K562 (cell line): ENCODE measurements around the gene STX1A.

Source experiments
- CEBPZ ChIP-seq: fragments of 150-350 bp; IDR thresholded peaks from 2 replicates; pipeline ENCODE4 v1.6.1; 2014; ENCODE audit warnings: low read depth, mild to moderate bottlenecking, low read length, borderline replicate concordance
- ETV6 ChIP-seq, 3 experiments: fragments of 150-350 bp in 1 of 3; sonication (generic) in 1 of 3; formaldehyde crosslinking in 1 of 3; IDR thresholded peaks; 2 replicates each; pipeline versions ENCODE4 v1.6.1 to v1.8.0; 2014 to 2022; ENCODE audit warnings: borderline replicate concordance in 2 of 3, low read depth in 2 of 3, antibody characterized with exemption in 1 of 3, low read length in 1 of 3, mild to moderate bottlenecking in 1 of 3, missing genetic modification reagents in 1 of 3
- GTF2A2 ChIP-seq: IDR thresholded peaks from 2 replicates; pipeline ENCODE4 v1.6.1; 2016; ENCODE audit warnings: mild to moderate bottlenecking, missing genetic modification characterization, missing compliant biosample characterization
- MYNN ChIP-seq, 2 experiments: sonication (generic); formaldehyde crosslinking in 1 of 2; IDR thresholded peaks; 2 replicates each; pipeline versions ENCODE4 v1.5.0 to v1.6.1; 2016 to 2020; ENCODE audit warnings: antibody characterized with exemption in 1 of 2, missing genetic modification reagents in 1 of 2
- ZNF3 ChIP-seq: fragments of 250-450 bp; sonication (Bioruptor Pico); IDR thresholded peaks from 2 replicates; pipeline ENCODE4 v1.5.0; 2021; ENCODE audit warnings: mild to moderate bottlenecking, moderate library complexity
- ZNF395 ChIP-seq: fragments of 200-800 bp; sonication (Bioruptor generic); IDR thresholded peaks from 2 replicates; pipeline ENCODE4 v1.6.1; 2017; ENCODE audit warnings: missing genetic modification characterization, missing compliant biosample characterization

- TF ChIP-seq CEBPZ, result no peak
- TF ChIP-seq GTF2A2, result no peak
- no peak for TF ChIP-seq ZNF3
- no peak for TF ChIP-seq ETV6 (IDR thresholded peaks at IDR 0.05; ENCODE audit: borderline replicate concordance in 1 of 2, low read depth in 2 of 2, low read length in 1 of 2)
- TF ChIP-seq ETV6 (CRISPR knock-in tag; IDR thresholded peaks at IDR 0.05; ENCODE audit: borderline replicate concordance), result no peak
- TF ChIP-seq MYNN (IDR thresholded peaks at IDR 0.05), result no peak
- no peak for TF ChIP-seq MYNN (CRISPR knock-in tag; IDR thresholded peaks at IDR 0.05)
- TF ChIP-seq ZNF395 (CRISPR knock-in tag), result no peak
Measured at GRCh38 chr7:73740212-73740611, 20.7 kb upstream of the STX1A start.
